ENCODE data around the gene COL21A1. TPM values are rescaled to one million over a fixed set of nuclear protein-coding genes. Genes with fewer than 3 reads are reported as not detected.

Gene COL21A1
- total RNA-seq, 1 donor from 2014 or later = 24.5 TPM

- Histone ChIP-seq H3K4me1 (peaks cover 0 to 32% of the 10 kb centered on the region in 2 donors), H3K27me3 (no peaks in the 10 kb centered on the region), H3K36me3 (no peaks in the 10 kb centered on the region), H3K4me3 (no peak overlapping the region), H3K9me3 (no peaks in the 10 kb centered on the region), H3K27ac (peak overlapping the region; percentile 46 to 48)
- no peak for TF ChIP-seq CTCF (IDR thresholded peaks at IDR 0.05)
- intact Hi-C loops (cut with DNase I) = no loop called here
- no peak for DNase-seq (ENCODE audit: low spot score in 2 of 2)
Observed at GRCh38 chr6:56230976-56231566, 16.3 kb downstream of the COL21A1 start.

- intact Hi-C loops (cut with DNase I) = loop anchor here (5.0 to 10.0 kb wide), 2 partner anchors 45 to 102 kb away; no protein-coding TSS in a partner anchor
- no peaks in the 10 kb centered on the region for H3K27me3 ChIP-seq
- H3K4me3 ChIP-seq = no peak overlapping the region
- H3K27ac ChIP-seq = peak overlapping the region in 1 of 2 donors; percentile 4
- H3K4me1 ChIP-seq = peaks cover 0 to 47% of the 10 kb centered on the region in 2 donors
- DNase-seq (ENCODE audit: low spot score in 2 of 2) = no peak
- no peak for TF ChIP-seq CTCF (IDR thresholded peaks at IDR 0.05)
- no peaks in the 10 kb centered on the region for H3K36me3 ChIP-seq
- H3K9me3 ChIP-seq = no peaks in the 10 kb centered on the region
Observed at GRCh38 chr6:56227071-56227879, 20.1 kb downstream of the COL21A1 start.

- intact Hi-C loops (cut with DNase I) = loop anchor here (10.0 kb wide), 1 partner anchor 99 kb away; no protein-coding TSS in a partner anchor
- TF ChIP-seq CTCF (IDR thresholded peaks at IDR 0.05) = no peak
- no peak overlapping the region for H3K4me3 ChIP-seq
- H3K36me3 ChIP-seq = no peaks in the 10 kb centered on the region
- H3K4me1 ChIP-seq = peaks cover 0 to 46% of the 10 kb centered on the region in 2 donors
- H3K9me3 ChIP-seq = no peaks in the 10 kb centered on the region
- peak overlapping the region; percentile 16 to 40 for H3K27ac ChIP-seq
- DNase-seq (ENCODE audit: low spot score in 2 of 2) = no peak
- no peaks in the 10 kb centered on the region for H3K27me3 ChIP-seq
Observed at GRCh38 chr6:56223995-56224394, 23.4 kb downstream of the COL21A1 start.

- no peak overlapping the region for H3K4me3 ChIP-seq
- H3K36me3 ChIP-seq = no peaks in the 10 kb centered on the region
- DNase-seq (ENCODE audit: low spot score in 2 of 2) = no peak
- no peak for TF ChIP-seq CTCF (IDR thresholded peaks at IDR 0.05)
- intact Hi-C loops (cut with DNase I) = loop anchor here (10.0 kb wide), 1 partner anchor 98 kb away; no protein-coding TSS in a partner anchor
- no peaks in the 10 kb centered on the region for H3K27me3 ChIP-seq
- peaks cover 0 to 38% of the 10 kb centered on the region in 2 donors for H3K4me1 ChIP-seq
- no peaks in the 10 kb centered on the region for H3K9me3 ChIP-seq
- H3K27ac ChIP-seq = peak overlapping the region in 1 of 2 donors; percentile 52
Observed at GRCh38 chr6:56222499-56222898, 24.9 kb downstream of the COL21A1 start.

- intact Hi-C loops (cut with DNase I) = loop anchor here (10.0 kb wide), 1 partner anchor 95 kb away; no protein-coding TSS in a partner anchor
- Histone ChIP-seq H3K27ac (no peak overlapping the region), H3K4me1 (peaks cover 0 to 40% of the 10 kb centered on the region in 2 donors), H3K9me3 (no peaks in the 10 kb centered on the region), H3K27me3 (no peaks in the 10 kb centered on the region), H3K36me3 (no peaks in the 10 kb centered on the region), H3K4me3 (no peak overlapping the region)
- no peak for DNase-seq (ENCODE audit: low spot score in 2 of 2)
- TF ChIP-seq CTCF (IDR thresholded peaks at IDR 0.05) = no peak
Observed at GRCh38 chr6:56220078-56220477, 27.3 kb downstream of the COL21A1 start.
